B cell (primary cell): ENCODE data around the gene MAGEA9B. TPM values are rescaled to one million over a fixed set of nuclear protein-coding genes. Genes with fewer than 3 reads are reported as not detected.
A peak's percentile ranks its signal among the peaks of the same experiment; 100 is the strongest.

Source experiments
- ATAC-seq: fragments of 200-7000 bp; cut with Tn5 transposase; one replicate; pipeline ENCODE4 v1.10.0; 2021; ENCODE audit warnings: low read depth, mild to moderate bottlenecking, moderate number of reproducible peaks, moderate library complexity
- CTCF ChIA-PET: fragments of 350-600 bp; sonication (Branson Sonifier 250); formaldehyde crosslinking; loops from one replicate; lab custom pipeline; 2021; ENCODE audit warnings: antibody characterized with exemption, inconsistent platforms; lab: Charles Lee
- POLR2A ChIA-PET: fragments of 350-600 bp; sonication (Branson Sonifier 250); formaldehyde crosslinking; loops from one replicate; lab custom pipeline; 2021; ENCODE audit warnings: antibody characterized with exemption; lab: Charles Lee
- DNase-seq: peaks from one replicate; pipeline ENCODE4 v3.0.0; 2013
- H2AFZ ChIP-seq: 2 replicates; pipeline ENCODE4 v1.6.1; 2012; ENCODE audit warnings: mild to moderate bottlenecking, low read depth, low read length; ENCODE audit not compliant: insufficient read depth, poor library complexity, severe bottlenecking
- H3K27ac ChIP-seq, 2 donors: 1 replicate in 1 of 2; 2 replicates in 1 of 2; pipeline ENCODE4 v1.5.1; 2012 to 2013; ENCODE audit warnings: low read length in 2 of 2, mild to moderate bottlenecking in 2 of 2, moderate library complexity in 1 of 2
- H3K27me3 ChIP-seq, 4 experiments: fragments of 200-600 bp in 1 of 4; sonication (generic) in 1 of 4; replicated peaks in 1 of 4; 1 replicate in 2 of 4; 2 replicates in 2 of 4; pipeline versions ENCODE4 v1.6.1 to v1.7.0; 2013 to 2016; ENCODE audit warnings: low read length in 3 of 4, mild to moderate bottlenecking in 2 of 4, mixed read lengths in 1 of 4, moderate library complexity in 1 of 4; ENCODE audit not compliant: insufficient read depth in 4 of 4, control insufficient read depth in 3 of 4; ENCODE audit errors: control extremely low read depth in 1 of 4
- H3K36me3 ChIP-seq, 2 experiments: replicated peaks in 1 of 2; 1 replicate in 1 of 2; 2 replicates in 1 of 2; pipeline versions ENCODE4 v1.6.1 to v1.7.1; 2013; ENCODE audit warnings: low read length in 1 of 2; ENCODE audit not compliant: insufficient read depth in 2 of 2, control insufficient read depth in 1 of 2; ENCODE audit errors: control extremely low read depth in 1 of 2, extremely low read depth in 1 of 2
- H3K4me1 ChIP-seq, 2 donors: fragments of 200-600 bp in 1 of 2; sonication (generic) in 1 of 2; 1 replicate in 1 of 2; 2 replicates in 1 of 2; pipeline versions ENCODE4 v1.5.1 to v1.6.1; 2013 to 2017; ENCODE audit warnings: low read length in 2 of 2; ENCODE audit not compliant: control insufficient read depth in 2 of 2, insufficient read depth in 2 of 2
- H3K4me2 ChIP-seq: replicated peaks from 2 replicates; pipeline ENCODE3; 2012; ENCODE audit warnings: mild to moderate bottlenecking, low read depth, low read length; ENCODE audit not compliant: poor library complexity, severe bottlenecking
- H3K4me3 ChIP-seq, 5 experiments: fragments of 200-600 bp in 1 of 5; sonication (generic) in 1 of 5; 1 replicate in 3 of 5; 2 replicates in 2 of 5; pipeline versions ENCODE4 v1.5.1 to v1.7.0; 2011 to 2016; ENCODE audit warnings: low read length in 4 of 5, mild to moderate bottlenecking in 4 of 5, low read depth in 2 of 5, control low read depth in 1 of 5, moderate library complexity in 1 of 5; ENCODE audit not compliant: insufficient read depth in 1 of 5; ENCODE audit errors: control extremely low read depth in 1 of 5, extremely low read depth in 1 of 5
- H3K79me2 ChIP-seq: fragments of 200-600 bp; sonication (generic); one replicate; pipeline ENCODE4 v1.6.0; 2016; ENCODE audit warnings: low read length; ENCODE audit not compliant: control insufficient read depth, insufficient read depth
- H3K9ac ChIP-seq: fragments of 200-600 bp; sonication (generic); 2 replicates; pipeline ENCODE4 v1.6.1; 2017; ENCODE audit warnings: mild to moderate bottlenecking, low read length, moderate library complexity
- H3K9me3 ChIP-seq, 3 donors: one replicate each; pipeline versions ENCODE4 v1.6.1 to v1.7.1; 2013; ENCODE audit warnings: low read length in 2 of 3; ENCODE audit not compliant: control insufficient read depth in 2 of 3, insufficient read depth in 1 of 3; ENCODE audit errors: control extremely low read depth in 1 of 3
- H4K20me1 ChIP-seq: 2 replicates; pipeline ENCODE4 v1.6.0; 2012; ENCODE audit warnings: mild to moderate bottlenecking, low read length; ENCODE audit not compliant: insufficient read depth, control insufficient read depth, poor library complexity, severe bottlenecking
- H3K27ac Mint-ChIP-seq: one replicate; pipeline ENCODE4 v1.8.0; 2021; ENCODE audit warnings: mixed read lengths
- H3K27me3 Mint-ChIP-seq: one replicate; pipeline ENCODE4 v1.8.0; 2021; ENCODE audit warnings: mixed read lengths
- H3K4me1 Mint-ChIP-seq: one replicate; pipeline ENCODE4 v1.8.0; 2021; ENCODE audit warnings: mixed read lengths
- H3K4me3 Mint-ChIP-seq: one replicate; pipeline ENCODE4 v1.8.0; 2021; ENCODE audit warnings: mixed read lengths
- H3K9me3 Mint-ChIP-seq: one replicate; pipeline ENCODE4 v1.8.0; 2022; ENCODE audit warnings: mixed read lengths; ENCODE audit not compliant: insufficient read depth
- CTCF ChIP-seq: fragments of 200-600 bp; IDR thresholded peaks from one replicate; pipeline ENCODE4 v1.8.0; 2022; ENCODE audit warnings: antibody characterized with exemption, mild to moderate bottlenecking
- EZH2 ChIP-seq: IDR thresholded peaks from 2 replicates; pipeline ENCODE4 v1.6.1; 2012; ENCODE audit warnings: borderline replicate concordance, low read depth, mild to moderate bottlenecking, moderate library complexity, low read length; ENCODE audit not compliant: insufficient read depth, poor library complexity, severe bottlenecking
- WGBS: methylation state at CpG from one replicate; pipeline ENCODE4 v1.1.5; 2013; ENCODE audit warnings: missing lambda C conversion rate; ENCODE audit not compliant: insufficient coverage; 5-methylcytosine and 5-hydroxymethylcytosine counted together
- intact Hi-C: fragments of 100-400 bp; cut with micrococcal nuclease; formaldehyde crosslinking; loops from one replicate; pipeline ENCODE4 v1.10.0; 2022
- polyA plus RNA-seq: library from polyadenylated mRNA; depleted of rRNA; stranded (reverse); fragments of >200 nt; gene quantifications from 2 replicates; pipeline ENCODE4 v1.2.3, GENCODE V29; 2012
- total RNA-seq, 2 donors: library from RNA; stranded (reverse); fragments of 120-200 nt in 1 of 2; gene quantifications; 1 replicate in 1 of 2; 2 replicates in 1 of 2; pipeline versions ENCODE4 v1.2.3 to v1.2.4, GENCODE V29; 2013 to 2022

Gene MAGEA9B
- total and polyA plus RNA-seq, 2 donors (not counting 1 experiment from before 2014, with no cell fraction given): 0.04 TPM; not detected in 1

- ATAC-seq (peak; percentile 59), DNase-seq (peak; percentile 91)
- CTCF ChIA-PET: interaction anchor here (0.7 to 3.5 kb wide), 9 partner anchors 9 to 400 kb away, joined by 3 to 20 read pairs (median 4); partner anchors contain the start of gene IDS
- Mint-ChIP-seq H3K27me3 (no peaks in the 10 kb centered on the region), H3K9me3 (no peaks in the 10 kb centered on the region), H3K27ac (peak overlapping the region; percentile 100), H3K4me1 (peaks cover 12% of the 10 kb centered on the region), H3K4me3 (peak overlapping the region; percentile 95)
- Histone ChIP-seq H4K20me1 (no peaks in the 10 kb centered on the region), H3K4me3 (peak overlapping the region in 4 of 5 experiments; percentile 60 to 81 (median 66)), H3K79me2 (peaks cover 7% of the 10 kb centered on the region), H3K9me3 (no peaks in the 10 kb centered on the region), H3K9ac (peak overlapping the region; percentile 78), H3K27me3 (no peaks in the 10 kb centered on the region), H3K4me1 (peaks cover 6 to 13% of the 10 kb centered on the region in 2 donors), H2AFZ (peak overlapping the region; percentile 16), H3K36me3 (no peaks in the 10 kb centered on the region), H3K27ac (peak overlapping the region; percentile 99), H3K4me2 (peak overlapping the region; percentile 69)
- intact Hi-C loops: loop anchor here (1.0 kb wide), 1 partner anchor 35 kb away; the partner anchor contains the start of gene IDS
- POLR2A ChIA-PET: interaction anchor here (0.7 to 2.4 kb wide), 8 partner anchors 10 to 1628 kb away, joined by 3 to 59 read pairs (median 4); partner anchors contain the start of genes EOLA2, FMR1 and IDS
- 0% methylated on average over 6 of the region's 24 CpGs for WGBS
- TF ChIP-seq CTCF: no peak
- no peak for TF ChIP-seq EZH2
These were observed 47.1 kb downstream of the MAGEA9B start for GRCh38 chrX:149540131-149540620.
